DOHH2 (cell line): ENCODE results near the gene CRTC2.

ENCODE experiments used
- H3F3A ChIP-seq: fragments of 200-600 bp; sonication (generic), shearing (Covaris generic); 2 replicates; pipeline ENCODE4 v1.6.0; 2016; ENCODE audit warnings: antibody characterized with exemption, mild to moderate bottlenecking; ENCODE audit not compliant: control insufficient read depth, insufficient read depth
- H3K27ac ChIP-seq: fragments of 200-600 bp; sonication (generic); 2 replicates; pipeline ENCODE4 v1.5.1; 2014; ENCODE audit warnings: low read depth, mild to moderate bottlenecking, low read length, moderate library complexity
- H3K27me3 ChIP-seq: fragments of 200-600 bp; sonication (generic); 2 replicates; pipeline ENCODE4 v1.6.1; 2014; ENCODE audit warnings: mild to moderate bottlenecking, low read length, mixed read lengths; ENCODE audit not compliant: control insufficient read depth
- H3K36me3 ChIP-seq: fragments of 200-600 bp; sonication (generic); 2 replicates; pipeline ENCODE4 v1.6.1; 2014; ENCODE audit warnings: mild to moderate bottlenecking, low read length, moderate library complexity, mixed read lengths; ENCODE audit not compliant: control insufficient read depth
- H3K4me1 ChIP-seq: fragments of 200-600 bp; sonication (generic); 2 replicates; pipeline ENCODE4 v1.6.1; 2014; ENCODE audit warnings: mild to moderate bottlenecking, low read length, mixed read lengths; ENCODE audit not compliant: control insufficient read depth
- H3K4me2 ChIP-seq: fragments of 200-600 bp; sonication (generic); 2 replicates; pipeline ENCODE4 v1.6.0; 2014; ENCODE audit warnings: mild to moderate bottlenecking, low read length, moderate library complexity
- H3K4me3 ChIP-seq: fragments of 200-600 bp; sonication (generic); 2 replicates; pipeline ENCODE4 v1.5.1; 2014; ENCODE audit warnings: mild to moderate bottlenecking, low read length, mixed read lengths
- H3K79me2 ChIP-seq: fragments of 200-600 bp; sonication (generic); 2 replicates; pipeline ENCODE4 v1.6.1; 2014; ENCODE audit warnings: mild to moderate bottlenecking, low read length, mixed read lengths; ENCODE audit not compliant: control insufficient read depth
- H3K9me2 ChIP-seq: fragments of 200-600 bp; sonication (generic); replicated peaks from 2 replicates; pipeline ENCODE4 v1.6.1; 2014; ENCODE audit warnings: mild to moderate bottlenecking, low read length, mixed read lengths; ENCODE audit not compliant: control insufficient read depth
- H3K9me3 ChIP-seq: fragments of 200-600 bp; sonication (generic); 2 replicates; pipeline ENCODE4 v1.6.1; 2014; ENCODE audit warnings: antibody characterized with exemption, low read length, mixed read lengths; ENCODE audit not compliant: control insufficient read depth, insufficient read depth
- H4K20me1 ChIP-seq: fragments of 200-600 bp; sonication (generic); 2 replicates; pipeline ENCODE4 v1.6.0; 2014; ENCODE audit warnings: low read depth, mild to moderate bottlenecking, antibody characterized with exemption, low read length, moderate library complexity; ENCODE audit not compliant: control insufficient read depth, insufficient read depth
- CTCF ChIP-seq: fragments of 200-600 bp; sonication (generic); IDR thresholded peaks from one replicate; pipeline ENCODE4 v1.5.1; 2014; ENCODE audit warnings: antibody characterized with exemption, mild to moderate bottlenecking, low read depth, low read length; ENCODE audit not compliant: poor library complexity, severe bottlenecking
- EZH2phosphoT487 ChIP-seq: fragments of 200-600 bp; sonication (generic); IDR thresholded peaks from 2 replicates; pipeline ENCODE4 v1.6.1; 2017; ENCODE audit warnings: borderline replicate concordance, mild to moderate bottlenecking, antibody characterized with exemption, low read length, moderate library complexity, mixed read lengths

The CRTC2 gene

GRCh38 chr1:153936011-153936802 lies 22.2 kb downstream of the CRTC2 start:
- Histone ChIP-seq H3K27me3 (no peaks in the 10 kb centered on the region), H3K27ac (no peak overlapping the region), H3K9me2 (no peaks in the 10 kb centered on the region), H3K36me3 (peaks cover 83% of the 10 kb centered on the region), H3F3A (no peaks in the 10 kb centered on the region), H3K9me3 (no peaks in the 10 kb centered on the region), H3K79me2 (no peaks in the 10 kb centered on the region; the same call in 1 of the 2 replicates), H3K4me2 (no peak overlapping the region), H3K4me3 (no peak overlapping the region), H4K20me1 (no peaks in the 10 kb centered on the region), H3K4me1 (no peaks in the 10 kb centered on the region)
- TF ChIP-seq EZH2phosphoT487 (no peak), CTCF (no peak)

GRCh38 chr1:153934746-153935145 lies 23.7 kb downstream of the CRTC2 start:
- Histone ChIP-seq H3K79me2 (no peaks in the 10 kb centered on the region), H3K4me1 (peaks cover 4% of the 10 kb centered on the region), H4K20me1 (no peaks in the 10 kb centered on the region), H3K4me3 (no peak overlapping the region), H3K9me2 (no peaks in the 10 kb centered on the region), H3F3A (no peaks in the 10 kb centered on the region), H3K4me2 (no peak overlapping the region), H3K36me3 (peaks cover 83% of the 10 kb centered on the region), H3K9me3 (no peaks in the 10 kb centered on the region), H3K27me3 (no peaks in the 10 kb centered on the region), H3K27ac (no peak overlapping the region)
- no peak for TF ChIP-seq EZH2phosphoT487

GRCh38 chr1:153933955-153934354 lies 24.5 kb downstream of the CRTC2 start:
- Histone ChIP-seq H4K20me1 (no peaks in the 10 kb centered on the region), H3K4me2 (no peak overlapping the region), H3K4me1 (peaks cover 12% of the 10 kb centered on the region), H3K4me3 (no peak overlapping the region), H3K9me3 (no peaks in the 10 kb centered on the region), H3K27me3 (no peaks in the 10 kb centered on the region), H3K9me2 (no peaks in the 10 kb centered on the region), H3F3A (no peaks in the 10 kb centered on the region), H3K27ac (no peak overlapping the region), H3K36me3 (peaks cover 83% of the 10 kb centered on the region), H3K79me2 (no peaks in the 10 kb centered on the region)
- TF ChIP-seq EZH2phosphoT487 = no peak
- no peak for TF ChIP-seq CTCF

- H3K9me2 ChIP-seq = no peaks in the 10 kb centered on the region
These were observed 25.0 kb downstream of the CRTC2 start for GRCh38 chr1:153933430-153933829.

More at GRCh38 chr1:153933430-153933829, 25.0 kb downstream of the CRTC2 start:
- Histone ChIP-seq H3K9me3 (no peaks in the 10 kb centered on the region), H3K4me1 (peaks cover 18% of the 10 kb centered on the region), H3K79me2 (no peaks in the 10 kb centered on the region), H4K20me1 (no peaks in the 10 kb centered on the region), H3K36me3 (peaks cover 83% of the 10 kb centered on the region), H3K4me2 (no peak overlapping the region), H3K27me3 (no peaks in the 10 kb centered on the region), H3K4me3 (no peak overlapping the region), H3F3A (peaks cover 3% of the 10 kb centered on the region), H3K27ac (no peak overlapping the region)
- TF ChIP-seq EZH2phosphoT487 = no peak
